HG02759 (cell line): ENCODE measurements around the gene DACT3.
A peak's percentile ranks its signal among the peaks of the same experiment; 100 is the strongest.

Source experiments
- ATAC-seq: cut with Tn5 transposase; IDR thresholded peaks from one replicate; pipeline ENCODE4 v1.9.1; 2021; ENCODE audit warnings: mild to moderate bottlenecking, moderate library complexity; ENCODE audit not compliant: unreplicated experiment

DACT3 gene, protein sequence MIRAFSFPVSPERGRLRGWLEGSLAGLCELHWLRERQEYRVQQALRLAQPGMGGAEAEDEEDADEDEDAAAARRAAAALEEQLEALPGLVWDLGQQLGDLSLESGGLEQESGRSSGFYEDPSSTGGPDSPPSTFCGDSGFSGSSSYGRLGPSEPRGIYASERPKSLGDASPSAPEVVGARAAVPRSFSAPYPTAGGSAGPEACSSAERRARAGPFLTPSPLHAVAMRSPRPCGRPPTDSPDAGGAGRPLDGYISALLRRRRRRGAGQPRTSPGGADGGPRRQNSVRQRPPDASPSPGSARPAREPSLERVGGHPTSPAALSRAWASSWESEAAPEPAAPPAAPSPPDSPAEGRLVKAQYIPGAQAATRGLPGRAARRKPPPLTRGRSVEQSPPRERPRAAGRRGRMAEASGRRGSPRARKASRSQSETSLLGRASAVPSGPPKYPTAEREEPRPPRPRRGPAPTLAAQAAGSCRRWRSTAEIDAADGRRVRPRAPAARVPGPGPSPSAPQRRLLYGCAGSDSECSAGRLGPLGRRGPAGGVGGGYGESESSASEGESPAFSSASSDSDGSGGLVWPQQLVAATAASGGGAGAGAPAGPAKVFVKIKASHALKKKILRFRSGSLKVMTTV

DNA sequence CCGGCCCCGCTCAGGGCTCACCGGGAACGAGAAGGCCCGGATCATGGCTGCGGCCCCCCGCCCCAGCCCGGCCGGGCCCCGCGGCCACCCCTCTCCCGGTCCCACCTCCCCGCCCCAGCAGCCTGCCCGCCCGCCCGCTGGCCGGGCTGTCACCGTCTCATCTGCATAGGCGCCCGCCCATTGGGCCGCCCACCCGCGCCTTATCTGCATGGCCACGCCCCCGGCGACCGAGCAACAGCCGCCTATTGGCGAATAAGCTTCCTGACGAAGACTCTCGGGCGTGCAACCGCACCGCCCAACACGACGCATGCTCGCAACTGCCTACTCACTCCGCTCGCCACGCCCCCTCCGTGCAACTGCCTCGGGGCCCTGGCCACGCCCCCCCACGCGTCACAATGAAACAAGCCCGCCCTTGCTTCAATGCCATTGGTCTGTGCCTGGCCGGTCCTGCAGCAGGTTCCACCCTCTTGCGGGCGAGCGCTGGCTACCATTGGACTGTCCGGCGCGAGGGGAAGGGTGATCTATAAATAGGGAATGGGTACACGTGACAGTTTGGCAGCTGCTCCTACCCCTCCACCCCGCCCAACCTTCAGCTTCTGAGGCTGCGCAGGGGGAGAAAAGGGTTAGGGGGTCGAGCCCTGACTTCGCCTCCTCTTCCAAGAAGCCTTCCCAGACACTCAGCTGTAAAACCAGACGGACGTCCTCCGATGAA lies at the start of gene DACT3:
DACT3 (minus strand) TSS at position 163 of the 712 bp plus-strand sequence; CDS start at position 45, 118 bp downstream.
- peak; percentile 91 for ATAC-seq

DNA sequence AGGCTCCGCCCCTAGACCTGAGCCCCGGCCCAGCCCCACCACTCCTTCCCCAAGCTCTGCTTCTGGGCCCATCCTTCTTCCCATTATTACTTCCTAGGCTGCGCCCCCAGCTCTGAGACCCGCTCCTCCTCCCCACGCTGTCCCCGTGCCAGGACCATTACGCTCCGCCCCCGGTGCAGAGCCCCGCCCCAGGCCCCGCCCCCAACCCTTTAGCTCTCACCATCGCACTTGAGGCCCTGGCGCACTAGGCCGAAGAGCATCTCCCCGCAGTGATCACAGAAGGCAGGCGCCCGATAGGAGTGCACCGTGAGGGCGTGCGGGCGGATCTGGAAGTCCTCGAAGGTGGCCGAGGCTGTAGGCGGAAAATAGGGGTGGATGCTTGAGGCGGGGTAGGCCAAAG lies 49.7 kb upstream of the DACT3 start:
- ATAC-seq = no peak

DNA sequence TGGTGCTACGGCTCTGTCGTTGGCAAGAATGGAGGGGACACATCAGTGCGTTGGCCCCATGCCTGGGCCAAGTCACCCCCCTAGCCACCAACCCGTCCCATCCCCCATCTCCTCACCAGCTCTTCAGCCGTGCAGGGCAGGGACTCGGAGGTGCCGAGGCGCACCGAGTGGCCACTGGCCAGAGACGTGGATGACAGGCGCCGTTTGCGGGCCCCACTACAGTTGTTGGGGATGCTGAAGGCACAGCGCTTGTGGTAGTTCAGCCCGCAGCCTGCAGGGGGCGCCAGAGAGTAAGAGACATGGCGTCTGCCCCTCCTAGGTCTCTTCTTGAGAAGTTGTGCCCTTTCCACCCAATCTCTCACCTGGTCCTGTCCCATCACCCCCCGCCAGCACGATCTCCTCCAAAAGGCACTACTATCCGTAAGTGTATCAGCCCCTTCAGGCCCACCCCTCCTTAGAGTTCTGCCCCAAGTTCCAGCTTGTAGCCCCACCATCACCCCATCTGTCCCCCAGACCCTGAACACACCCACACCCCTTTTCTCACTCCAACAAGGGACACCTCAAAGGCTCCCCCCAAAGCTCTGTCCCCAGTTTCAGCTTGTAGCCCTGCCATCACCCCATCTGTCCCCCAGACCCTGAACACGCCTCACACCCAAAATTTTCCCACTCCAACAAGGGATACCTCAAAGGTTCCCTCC lies 43.5 kb upstream of the DACT3 start:
- ATAC-seq = no peak

DNA sequence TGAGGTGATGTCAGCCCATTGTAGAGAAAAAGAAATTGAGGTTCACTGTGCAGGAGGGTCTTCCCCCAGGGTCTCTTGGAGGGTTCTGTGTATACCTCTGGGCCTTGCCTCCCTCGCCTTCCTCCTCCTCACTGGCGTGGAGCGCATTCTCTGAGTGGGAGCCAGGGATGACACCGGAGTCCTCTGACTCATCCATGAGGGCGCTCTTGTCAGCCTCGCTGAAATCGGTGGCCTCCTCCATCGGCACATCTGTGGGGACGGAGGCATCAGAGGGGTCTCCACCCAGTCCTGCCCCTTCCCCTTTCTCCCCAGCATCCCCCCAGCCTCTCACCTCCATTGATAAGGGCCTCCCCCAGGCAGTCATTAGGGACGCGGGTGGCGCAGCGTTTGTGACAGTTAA lies 39.7 kb upstream of the DACT3 start:
- no peak for ATAC-seq

DNA sequence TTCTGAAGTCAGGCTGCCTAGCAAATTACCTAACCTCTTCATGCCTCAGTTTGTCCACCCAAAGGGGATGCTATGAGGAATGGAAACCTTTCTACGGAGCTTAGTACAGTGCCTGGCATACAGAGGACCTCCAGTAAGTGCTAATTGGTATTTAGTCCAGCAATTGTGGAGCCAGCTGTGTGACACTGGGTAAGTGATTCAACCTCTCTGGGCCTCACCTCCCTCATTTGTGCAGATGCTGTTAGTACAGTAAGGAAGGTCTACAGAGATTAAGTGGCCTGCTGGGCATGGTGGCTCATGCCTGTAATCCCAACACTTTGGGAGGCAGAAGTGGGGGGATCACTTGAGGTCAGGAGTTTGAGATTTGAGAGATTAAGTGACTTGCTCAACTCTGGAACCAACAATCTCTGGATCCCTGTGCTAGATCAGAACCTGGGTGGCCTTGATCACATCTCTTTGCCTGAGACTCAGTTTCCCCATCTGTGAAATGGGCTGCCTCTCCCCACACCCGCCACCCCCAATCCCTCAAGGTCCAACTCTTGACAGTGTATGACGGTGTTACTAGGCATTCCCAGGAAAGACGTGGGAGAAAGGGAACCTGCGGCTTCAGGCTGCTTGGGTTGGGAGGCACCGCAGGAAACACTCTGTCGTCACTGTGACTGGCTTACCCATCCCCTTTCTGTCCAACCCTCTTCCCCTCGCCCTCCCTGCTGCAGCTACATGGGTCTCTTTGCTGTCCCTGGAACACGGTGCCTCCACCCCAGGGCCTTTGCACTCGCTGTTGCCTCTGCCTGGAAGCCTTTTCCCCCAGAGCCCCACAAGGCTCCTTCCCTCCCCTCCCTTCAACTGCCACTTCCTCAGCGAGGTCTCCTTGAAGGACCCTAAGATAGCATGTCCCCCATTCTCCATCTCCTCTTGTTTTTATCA lies 37.7 kb upstream of the DACT3 start:
- no peak for ATAC-seq

DNA sequence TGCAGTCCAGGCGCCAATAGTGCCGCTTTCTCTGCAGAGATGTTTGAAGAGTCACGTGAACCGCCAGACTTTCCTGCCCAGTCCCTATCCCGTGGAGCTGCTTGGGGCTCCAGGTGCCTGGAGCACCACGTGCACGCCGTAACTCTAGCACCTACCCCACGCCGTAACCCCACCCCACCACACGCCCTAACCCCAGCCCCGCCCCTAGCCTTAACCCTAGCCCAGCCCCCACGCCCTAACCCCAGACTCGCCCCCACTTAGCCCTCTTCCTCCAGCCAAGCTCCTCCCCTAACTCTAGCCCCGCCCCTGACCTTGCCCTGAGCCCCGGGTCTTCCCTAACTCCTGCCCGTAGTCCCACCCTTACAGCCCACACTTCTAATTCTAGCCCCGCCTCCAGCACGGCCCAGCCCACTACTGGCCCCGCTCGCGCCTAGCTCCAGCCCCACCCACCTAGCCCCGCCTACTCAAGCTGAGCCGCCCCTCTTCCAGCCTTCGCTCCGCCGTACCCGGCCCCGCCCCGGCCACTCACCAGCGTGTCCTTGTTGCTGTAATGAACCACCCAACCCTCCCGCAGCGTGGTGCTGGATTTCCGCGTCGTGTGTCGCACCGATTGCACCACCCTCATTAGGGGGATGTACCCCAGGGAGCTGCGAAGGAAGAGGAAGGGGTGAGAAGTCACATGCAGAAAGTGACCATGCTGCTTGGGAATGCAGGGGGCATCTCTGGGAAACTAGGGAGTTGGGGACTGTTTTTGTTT lies 36.4 kb upstream of the DACT3 start:
- ATAC-seq = no peak

DNA sequence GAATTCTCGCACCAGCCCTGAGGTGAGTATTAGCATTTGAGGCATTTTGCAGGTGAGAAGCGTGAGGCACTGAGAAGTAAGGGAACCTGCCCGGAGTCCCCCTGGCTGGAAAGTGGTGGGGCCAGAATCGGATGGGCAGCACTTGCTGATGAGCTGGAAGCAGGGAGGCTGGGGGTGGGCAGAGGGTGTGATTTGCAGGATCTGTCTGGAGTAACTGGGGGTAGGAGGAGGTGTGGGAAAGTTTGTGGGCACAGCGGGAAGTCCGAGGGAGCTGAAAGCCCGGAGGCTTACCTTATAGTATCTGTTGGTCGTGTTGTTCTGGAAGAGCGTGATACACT lies 35.9 kb upstream of the DACT3 start:
- no peak for ATAC-seq

DNA sequence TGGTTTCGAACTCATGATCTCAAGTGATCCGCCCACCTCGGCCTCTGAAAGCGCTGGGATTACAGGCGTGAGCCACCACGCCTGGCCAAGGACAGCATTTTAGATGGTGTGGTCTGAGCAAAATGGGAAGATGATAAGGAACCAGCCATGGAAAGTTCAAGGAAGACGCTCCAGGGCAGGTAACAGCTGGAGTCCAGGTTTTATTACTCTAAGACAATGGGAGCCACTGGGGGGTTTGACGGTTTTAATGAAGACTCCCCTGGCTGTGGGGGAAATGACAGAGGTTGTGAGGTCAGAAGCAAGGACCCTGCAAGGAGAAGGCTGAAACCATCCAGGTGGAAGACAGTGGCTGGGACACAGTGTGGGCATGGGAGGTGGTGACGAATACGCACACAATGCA lies 35.1 kb upstream of the DACT3 start:
- ATAC-seq = no peak

DNA sequence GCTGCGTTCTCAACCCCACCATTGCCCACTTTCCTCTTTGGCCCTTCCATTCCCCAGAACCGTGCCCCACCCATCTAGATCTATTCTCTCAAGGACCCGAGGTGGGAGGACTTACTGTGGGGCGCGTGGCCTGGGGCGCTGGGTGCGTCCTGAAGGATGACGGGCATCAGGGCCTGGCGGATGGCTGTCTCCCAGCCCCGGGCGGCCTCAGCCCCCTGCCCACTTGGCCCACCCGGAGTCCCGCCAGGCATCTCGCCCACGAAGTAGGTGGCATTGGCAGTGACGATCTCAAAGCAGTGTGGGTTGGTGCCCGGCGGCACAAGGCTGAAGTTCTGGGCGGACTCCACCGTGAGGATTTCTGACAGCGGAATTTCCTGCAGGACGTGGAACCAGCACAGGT lies 32.8 kb upstream of the DACT3 start:
- no peak for ATAC-seq

DNA sequence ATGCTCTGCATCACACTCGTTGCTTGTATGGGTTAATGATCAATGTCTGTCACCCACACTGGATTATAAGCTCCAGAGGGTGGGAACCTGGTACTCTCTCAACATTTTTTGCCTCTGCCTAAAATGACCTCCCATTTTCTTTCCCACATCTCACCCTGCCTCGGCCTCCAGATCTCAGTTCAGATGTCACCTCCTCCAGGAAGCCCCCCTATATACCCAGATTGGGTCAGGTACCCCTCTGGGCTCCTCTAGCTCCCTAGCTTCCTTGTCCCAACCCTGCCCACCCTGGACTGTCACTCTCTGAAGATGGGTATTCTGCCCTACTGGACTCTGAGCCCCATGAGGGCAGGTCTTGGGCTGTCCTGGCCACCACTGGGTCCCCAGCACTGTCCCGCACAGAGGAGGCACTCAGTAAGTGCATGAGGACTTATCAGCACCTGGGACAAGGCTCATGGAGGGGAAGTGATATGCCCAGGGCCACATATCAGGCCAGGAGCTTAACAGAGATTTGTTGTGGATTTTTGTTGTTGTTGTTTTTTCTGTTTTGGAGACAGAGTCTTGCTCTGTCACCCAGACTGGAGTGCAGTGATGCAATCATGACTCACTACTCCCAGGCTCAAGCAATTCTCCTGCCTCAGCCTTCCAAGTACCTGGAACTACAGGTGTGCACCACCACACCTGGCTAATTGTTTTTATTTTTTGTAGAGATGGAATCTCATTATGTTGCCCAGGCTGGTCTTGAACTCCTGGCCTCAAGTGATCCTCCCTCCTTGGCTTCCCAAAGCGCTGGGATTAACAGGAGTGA lies 32.1 kb upstream of the DACT3 start:
- no peak for ATAC-seq

DNA sequence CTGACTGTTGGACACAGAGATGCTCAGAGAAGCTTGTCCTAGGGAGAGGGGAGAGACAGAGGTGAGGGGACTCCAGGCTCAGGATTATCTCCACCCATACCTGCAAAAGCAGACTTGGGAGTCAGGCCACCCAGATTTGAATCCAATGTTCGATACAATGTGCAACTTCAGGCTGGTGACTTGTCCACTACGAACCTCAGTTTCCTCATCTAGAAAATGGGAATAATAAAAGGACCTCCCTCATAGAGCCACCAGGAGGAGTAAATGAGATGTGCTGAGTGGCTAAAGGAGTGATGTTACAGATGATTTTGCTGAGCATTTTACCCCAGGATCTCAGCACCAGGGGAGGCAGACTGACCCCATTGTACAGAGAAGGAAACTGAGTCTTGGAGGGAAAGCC lies 31.0 kb upstream of the DACT3 start:
- no peak for ATAC-seq

DNA sequence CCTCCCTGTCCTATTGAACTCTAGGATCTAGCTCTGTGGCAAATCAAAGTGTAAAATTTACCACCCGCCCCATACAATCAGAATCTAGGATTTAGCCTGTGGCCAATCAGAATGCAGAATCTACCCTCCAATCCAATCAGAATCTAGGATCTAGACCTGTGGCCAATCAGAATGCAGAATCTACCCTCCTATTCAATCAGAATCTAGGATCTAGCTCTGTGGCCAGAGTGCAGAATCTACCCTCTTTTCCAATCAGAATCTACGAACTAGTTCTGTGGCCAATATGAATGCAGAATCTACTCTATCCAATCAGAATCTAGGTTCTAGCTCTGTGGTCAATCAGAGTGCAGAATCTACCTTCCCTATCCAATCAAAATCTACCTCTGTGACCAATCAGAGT lies 30.1 kb upstream of the DACT3 start:
- ATAC-seq = no peak

DNA sequence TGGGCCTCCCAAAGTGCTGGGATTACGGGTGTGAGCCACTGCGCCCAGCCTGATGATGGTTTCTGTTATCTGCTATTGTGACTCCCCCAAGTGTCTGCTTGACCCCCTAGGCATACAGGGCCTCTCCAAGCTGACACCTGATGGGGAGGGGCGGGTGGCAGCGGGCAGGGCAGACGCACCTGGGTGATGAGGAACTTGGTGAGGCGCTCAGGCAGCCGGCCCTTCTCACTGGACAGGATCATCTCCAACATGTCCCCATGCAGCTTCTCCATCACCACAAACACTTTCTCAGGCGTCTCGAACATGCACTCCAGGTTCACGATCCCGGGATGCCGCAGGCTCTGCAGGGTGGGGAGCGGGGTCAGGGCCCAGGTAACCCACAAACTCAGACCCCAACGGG lies 28.4 kb upstream of the DACT3 start:
- ATAC-seq = no peak

DNA sequence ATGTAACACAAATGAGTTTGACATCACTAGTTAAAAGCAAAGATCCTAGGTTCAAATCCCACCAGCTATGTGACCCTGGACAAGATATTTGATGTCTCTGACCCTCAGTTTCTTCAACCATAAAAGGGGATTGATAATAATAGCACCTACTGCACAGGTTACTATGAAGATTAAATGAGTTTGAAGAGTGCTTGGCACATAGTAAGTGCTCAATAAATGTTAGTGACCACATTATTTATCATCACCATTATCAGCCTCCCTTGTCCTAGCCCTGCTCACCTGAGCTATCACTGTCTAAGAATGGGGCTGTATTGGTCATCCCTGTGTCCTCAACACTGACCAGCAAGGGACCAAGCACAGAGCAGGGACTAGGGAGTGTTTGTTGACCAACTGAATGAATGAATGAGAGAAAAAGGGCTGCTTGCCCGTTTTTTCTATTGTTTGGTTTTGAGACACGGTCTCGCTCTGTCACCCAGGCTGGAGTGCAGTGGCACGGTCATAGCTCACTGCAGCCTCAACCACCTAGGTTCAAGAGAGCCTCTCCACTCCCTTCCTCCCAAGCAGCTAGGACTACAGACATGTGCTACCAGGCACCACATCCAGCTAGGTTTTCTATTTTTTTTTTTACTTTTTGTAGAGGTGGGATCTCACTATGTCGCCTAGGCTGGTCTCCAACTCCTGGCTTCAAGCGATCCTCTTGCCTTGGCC lies 26.6 kb upstream of the DACT3 start:
- no peak for ATAC-seq

DNA sequence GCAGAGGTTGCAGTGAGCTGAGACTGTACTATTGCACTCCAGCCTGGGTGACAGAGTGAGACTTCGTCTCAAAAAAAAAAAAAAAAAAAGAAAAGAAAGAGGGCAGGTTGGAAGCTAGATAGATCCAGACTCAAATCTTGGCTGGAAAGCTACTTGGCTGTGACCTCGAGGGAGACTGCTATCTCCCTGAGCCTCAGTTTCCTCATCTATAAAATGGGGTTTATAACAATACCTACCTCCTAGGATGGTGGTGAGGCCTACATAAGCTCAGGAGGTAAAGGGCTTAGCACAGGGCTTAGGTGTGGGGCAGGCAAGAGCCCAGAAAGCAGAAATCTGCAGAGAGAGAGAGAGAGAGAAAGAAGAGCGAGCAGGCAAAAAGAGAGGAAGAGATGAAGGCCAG lies 24.2 kb upstream of the DACT3 start:
- no peak for ATAC-seq

DNA sequence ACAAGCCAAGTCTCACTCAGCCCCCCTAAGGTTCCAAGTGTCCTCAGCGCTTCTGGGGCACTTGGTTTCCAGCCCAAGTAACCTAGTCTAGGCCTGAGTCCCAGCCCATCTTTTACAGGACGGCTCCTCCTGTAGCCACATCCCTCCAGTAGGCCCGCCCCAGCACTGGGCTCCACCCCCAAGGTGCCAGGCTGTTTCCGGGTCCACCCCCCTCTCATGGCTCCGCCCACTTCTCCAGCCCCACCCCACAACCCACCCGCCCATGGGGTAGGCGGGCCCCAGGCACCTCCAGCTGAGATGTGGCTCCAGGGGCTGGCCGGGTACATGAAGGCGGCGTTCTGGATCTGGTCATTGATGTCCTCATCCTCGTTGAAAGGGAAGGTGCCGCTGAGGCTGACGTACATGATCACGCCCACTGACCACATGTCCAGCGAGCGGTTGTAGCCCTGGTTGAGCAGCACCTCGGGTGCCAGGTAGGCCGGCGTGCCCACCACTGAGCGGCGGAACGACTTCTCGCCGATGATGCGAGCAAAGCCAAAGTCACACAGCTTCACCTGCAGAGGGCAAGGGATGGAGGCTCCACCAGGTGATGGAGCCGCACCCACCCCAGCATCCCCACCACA lies 17.2 kb upstream of the DACT3 start:
- no peak for ATAC-seq

DNA sequence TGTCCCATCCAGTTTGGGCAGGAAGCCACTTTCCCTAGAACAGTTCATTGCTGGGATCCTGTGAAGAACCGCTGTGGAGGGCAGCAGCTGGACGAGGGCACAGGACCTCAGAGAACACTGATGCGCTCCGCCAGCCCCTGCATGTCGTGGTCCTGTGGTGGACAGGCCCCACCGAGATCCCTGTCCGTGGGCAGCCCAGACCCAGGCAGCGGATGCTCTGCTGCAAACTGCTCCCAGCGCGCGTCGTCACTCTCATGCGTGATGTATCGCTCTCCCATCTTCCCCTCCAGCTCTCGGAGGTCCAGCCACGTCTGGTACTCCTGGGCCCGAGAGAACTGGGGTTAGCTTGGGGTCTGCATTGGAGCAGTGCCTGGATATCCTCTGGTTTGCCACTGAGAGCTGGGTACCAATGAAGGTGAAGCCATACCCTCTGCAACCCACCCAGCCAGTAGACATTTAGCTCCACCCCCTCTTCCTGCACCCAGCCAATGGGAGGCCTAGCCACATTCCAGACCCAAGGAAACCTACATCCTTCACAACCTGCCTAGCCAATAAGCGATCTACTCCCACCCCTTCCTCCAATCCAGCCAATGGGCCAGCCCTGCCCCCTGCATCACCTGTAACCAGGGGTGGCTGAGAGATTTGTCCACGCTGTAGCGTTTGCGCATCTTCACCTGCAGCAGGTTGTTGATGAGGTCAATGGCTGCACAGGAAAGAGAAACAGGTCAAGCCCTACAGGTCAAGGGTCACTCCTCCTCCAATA lies 13.6 kb upstream of the DACT3 start:
- no peak for ATAC-seq
